HFFc6 (cell line): ENCODE results near the gene HOXD4. TPM values are rescaled to one million over a fixed set of nuclear protein-coding genes. Genes with fewer than 3 reads are reported as not detected.

ENCODE experiments used
- DNase-seq: peaks from one replicate; pipeline ENCODE4 v3.0.0-alpha.2; 2018
- H3K27ac Mint-ChIP-seq: 2 replicates; pipeline ENCODE4 v1.8.0; 2020; ENCODE audit warnings: mild to moderate bottlenecking, mixed read lengths
- H3K27me3 Mint-ChIP-seq: 2 replicates; pipeline ENCODE4 v1.8.0; 2021; ENCODE audit warnings: mild to moderate bottlenecking, moderate library complexity, mixed read lengths; ENCODE audit not compliant: insufficient read depth
- H3K36me3 Mint-ChIP-seq: 2 replicates; pipeline ENCODE4 v1.8.0; 2021; ENCODE audit warnings: low read depth, mixed read lengths
- H3K4me1 Mint-ChIP-seq: 2 replicates; pipeline ENCODE4 v1.8.0; 2020; ENCODE audit warnings: low read depth, mixed read lengths
- H3K4me3 Mint-ChIP-seq: 2 replicates; pipeline ENCODE4 v1.8.0; 2020; ENCODE audit warnings: mild to moderate bottlenecking, moderate library complexity, mixed read lengths
- H3K9me3 Mint-ChIP-seq: 2 replicates; pipeline ENCODE4 v1.8.0; 2020; ENCODE audit warnings: mild to moderate bottlenecking, mixed read lengths
- CTCF ChIP-seq: fragments of 200-600 bp; sonication (generic); IDR thresholded peaks from 2 replicates; pipeline ENCODE4 v1.5.0; 2021; ENCODE audit warnings: antibody characterized with exemption, mild to moderate bottlenecking
- total RNA-seq, 6 experiments: library from RNA; stranded (reverse); fragmentation: NEBNext Ultra II Directional; extraction: Animal tissue kit (Norgen Biotek cat#: 25700); gene quantifications; 2 replicates in 1 of 6; 3 replicates in 5 of 6; pipeline ENCODE4 v1.2.3, GENCODE V29; 2021

Gene HOXD4
- total RNA-seq, 6 experiments from 2014 or later: 0.40 to 0.69 (median 0.57) TPM; not detected in 2

GRCh38 chr2:176107731-176108181 lies 43.6 kb upstream of the HOXD4 start:
- Mint-ChIP-seq H3K4me1 (peaks cover 40% of the 10 kb centered on the region), H3K9me3 (no peaks in the 10 kb centered on the region), H3K36me3 (peaks cover 6% of the 10 kb centered on the region), H3K27me3 (peaks cover 11% of the 10 kb centered on the region), H3K4me3 (no peak overlapping the region), H3K27ac (no peak overlapping the region)
- no peak for TF ChIP-seq CTCF
- no peak for DNase-seq

DNA sequence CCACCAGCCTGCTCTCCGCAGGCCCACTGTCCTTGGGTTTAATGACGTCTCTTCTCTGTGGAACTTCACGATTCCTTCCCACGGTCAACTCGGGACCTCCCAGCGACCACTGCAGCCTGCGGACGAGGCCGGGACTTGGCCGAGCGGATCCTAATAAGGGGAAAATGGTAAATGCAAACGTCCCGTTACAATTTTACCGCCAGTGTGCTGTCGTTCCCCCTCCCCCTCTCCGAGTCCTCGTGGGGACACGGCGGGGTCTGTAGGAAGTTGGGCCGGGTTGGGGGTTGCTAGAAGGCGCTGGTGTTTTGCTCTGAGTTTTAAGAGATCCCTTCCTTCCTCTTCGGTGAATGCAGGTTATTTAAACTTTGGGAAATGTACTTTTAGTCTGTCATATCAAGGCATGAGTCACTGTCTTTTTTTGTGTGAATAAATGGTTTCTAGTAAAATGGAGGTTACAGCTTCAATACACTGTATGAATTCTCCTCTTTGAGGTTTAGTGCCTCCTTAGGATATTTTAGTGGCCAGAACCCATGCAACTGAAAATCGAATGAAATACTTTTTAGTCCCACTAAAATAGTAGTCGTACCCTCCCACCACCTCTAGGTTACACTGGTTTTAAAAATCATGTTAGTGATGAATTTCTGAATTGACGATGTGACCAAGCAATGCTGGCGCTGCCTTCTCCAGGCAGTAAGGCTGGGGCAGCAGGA lies 42.0 kb upstream of the HOXD4 start:
- peaks cover 25% of the 10 kb centered on the region for H3K4me1 Mint-ChIP-seq
- no peaks in the 10 kb centered on the region for H3K9me3 Mint-ChIP-seq
- peak overlapping the region; percentile 22; the same call in 1 of the 2 replicates for H3K4me3 Mint-ChIP-seq
- TF ChIP-seq CTCF: peak; percentile 24; the same call in 1 of the 2 replicates
- peaks cover 6% of the 10 kb centered on the region for H3K36me3 Mint-ChIP-seq
- H3K27ac Mint-ChIP-seq: no peak overlapping the region
- DNase-seq: no peak
- H3K27me3 Mint-ChIP-seq: peaks cover 11% of the 10 kb centered on the region

- Mint-ChIP-seq H3K4me3 (no peak overlapping the region), H3K9me3 (no peaks in the 10 kb centered on the region), H3K27me3 (peaks cover 9% of the 10 kb centered on the region), H3K36me3 (peaks cover 6% of the 10 kb centered on the region), H3K27ac (no peak overlapping the region), H3K4me1 (peaks cover 23% of the 10 kb centered on the region)
- TF ChIP-seq CTCF: no peak
- no peak for DNase-seq
Measured at GRCh38 chr2:176109946-176110345, 41.4 kb upstream of the HOXD4 start.

GRCh38 chr2:176110415-176111308 lies 40.7 kb upstream of the HOXD4 start:
- H3K4me3 Mint-ChIP-seq: no peak overlapping the region
- no peaks in the 10 kb centered on the region for H3K9me3 Mint-ChIP-seq
- no peak overlapping the region for H3K27ac Mint-ChIP-seq
- no peak for DNase-seq
- TF ChIP-seq CTCF: no peak
- H3K27me3 Mint-ChIP-seq: peaks cover 6% of the 10 kb centered on the region
- H3K36me3 Mint-ChIP-seq: peaks cover 6% of the 10 kb centered on the region
- peaks cover 17% of the 10 kb centered on the region for H3K4me1 Mint-ChIP-seq

DNA sequence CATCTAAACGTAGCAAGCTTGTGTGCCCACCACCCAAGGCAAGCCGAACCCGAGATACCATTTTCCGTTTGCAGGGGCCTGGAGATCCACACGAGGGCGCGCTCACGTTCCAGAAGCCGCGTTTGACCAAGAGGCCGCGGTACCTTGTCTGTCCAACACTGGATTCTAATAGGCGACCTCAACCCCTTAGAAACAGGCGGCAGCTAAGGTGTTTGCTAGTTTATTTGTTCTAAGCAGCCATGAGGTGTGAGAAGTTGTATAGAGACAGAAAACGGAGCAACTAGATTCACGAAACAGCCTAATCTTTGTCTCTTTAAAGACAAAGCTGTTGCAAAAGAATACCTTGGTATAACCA lies 40.1 kb upstream of the HOXD4 start:
- peaks cover 11% of the 10 kb centered on the region for H3K4me1 Mint-ChIP-seq
- no peaks in the 10 kb centered on the region for H3K9me3 Mint-ChIP-seq
- H3K36me3 Mint-ChIP-seq: peaks cover 6% of the 10 kb centered on the region
- DNase-seq: no peak
- H3K27me3 Mint-ChIP-seq: peaks cover 3% of the 10 kb centered on the region
- H3K27ac Mint-ChIP-seq: no peak overlapping the region
- no peak overlapping the region for H3K4me3 Mint-ChIP-seq
- no peak for TF ChIP-seq CTCF
